Prostate gland (tissue), 2 donors: Measurements from ENCODE around the gene NELFB.

Experiments
- CTCF ChIP-seq, 4 experiments: fragments of 200-600 bp in 2 of 4; fragments of 450-650 bp in 2 of 4; sonication (generic) in 2 of 4; IDR thresholded peaks; 1 replicate in 3 of 4; 2 replicates in 1 of 4; pipeline ENCODE4 v1.5.1; 2016 to 2019; ENCODE audit warnings: antibody characterized with exemption in 4 of 4, mild to moderate bottlenecking in 2 of 4, moderate library complexity in 2 of 4
- POLR2A ChIP-seq: fragments of 450-650 bp; IDR thresholded peaks from one replicate; pipeline ENCODE4 v1.6.1; 2016; ENCODE audit warnings: antibody characterized with exemption, mild to moderate bottlenecking
- POLR2AphosphoS5 ChIP-seq: sonication (generic); formaldehyde crosslinking; IDR thresholded peaks from one replicate; pipeline ENCODE4 v1.6.1; 2017; ENCODE audit warnings: antibody characterized with exemption

GRCh38 chr9:137309368-137310188 lies 54.5 kb downstream of the NELFB start:
- TF ChIP-seq CTCF (IDR thresholded peaks at IDR 0.05) (no peak), POLR2AphosphoS5 (no peak), POLR2A (no peak)
